Left forelimb (tissue), 1 donor: ENCODE measurements around the gene ZC3H8.
"Not testable (repeated sequence)": the region's sequence is repeated elsewhere in the genome, so short reads cannot be mapped to it uniquely, and the experiment has no call there.

Experiments used
- DNase-seq: peaks from one replicate; pipeline ENCODE4 v3.0.0-alpha.2; 2018; ENCODE audit warnings: low spot score

Gene ZC3H8

DNA sequence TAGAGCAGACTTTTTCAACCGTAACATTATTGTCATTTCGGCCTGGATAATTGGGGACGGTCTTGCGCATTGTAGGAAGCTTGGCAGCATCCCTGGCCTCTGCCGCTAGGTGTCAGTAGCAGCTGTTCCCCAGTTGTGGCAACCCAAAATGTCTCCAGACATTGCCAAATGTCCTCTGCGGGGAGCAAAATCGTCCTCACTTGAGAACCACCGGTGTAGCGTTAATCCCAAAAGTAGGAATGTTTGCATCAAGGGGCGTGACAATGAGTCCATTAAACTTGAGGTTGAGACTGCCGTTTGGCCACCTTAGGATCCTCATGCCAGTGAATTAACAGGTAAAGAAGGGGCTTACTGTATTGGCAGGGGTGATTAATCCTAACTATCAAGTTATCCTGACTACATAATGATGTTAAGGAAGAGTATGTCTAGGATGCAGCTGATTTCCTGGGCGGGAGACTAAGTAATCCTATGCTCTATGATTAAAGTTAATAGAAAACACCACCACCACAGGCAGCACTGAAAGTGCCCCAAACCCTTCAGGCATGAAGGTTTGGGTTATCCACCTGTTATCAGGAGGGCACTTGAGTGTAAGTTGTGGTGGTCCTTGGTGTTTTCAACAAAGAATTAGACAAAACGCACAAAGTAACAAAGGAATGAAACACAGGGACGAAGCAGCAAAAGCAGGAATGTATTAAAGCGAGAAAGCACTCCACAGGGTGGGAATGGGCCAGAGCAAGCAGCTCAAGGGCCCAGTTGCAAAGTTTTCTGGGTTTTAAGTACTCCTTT lies 4.9 kb upstream of the ZC3H8 start:
- DNase-seq, result peak; percentile 84

DNA sequence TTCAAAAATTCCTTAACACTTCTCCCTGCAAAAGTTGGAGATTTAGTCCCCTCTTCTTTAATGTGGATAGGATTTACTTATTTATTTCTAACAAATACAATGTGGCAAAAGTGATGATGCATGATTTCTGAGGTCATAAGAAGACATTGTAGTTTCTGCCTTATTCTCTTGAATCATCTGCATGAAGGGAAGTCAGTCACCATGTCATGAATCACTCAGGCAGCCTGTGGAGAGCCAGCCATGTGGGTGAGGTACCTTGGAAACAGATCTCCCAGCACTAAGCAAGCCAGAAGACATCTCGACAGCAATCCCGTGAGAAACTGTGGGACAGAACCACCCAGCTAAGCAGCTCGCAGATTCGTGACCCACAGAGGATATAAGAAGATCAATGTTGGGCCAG lies 2.7 kb upstream of the ZC3H8 start:
- DNase-seq, result no peak

DNA sequence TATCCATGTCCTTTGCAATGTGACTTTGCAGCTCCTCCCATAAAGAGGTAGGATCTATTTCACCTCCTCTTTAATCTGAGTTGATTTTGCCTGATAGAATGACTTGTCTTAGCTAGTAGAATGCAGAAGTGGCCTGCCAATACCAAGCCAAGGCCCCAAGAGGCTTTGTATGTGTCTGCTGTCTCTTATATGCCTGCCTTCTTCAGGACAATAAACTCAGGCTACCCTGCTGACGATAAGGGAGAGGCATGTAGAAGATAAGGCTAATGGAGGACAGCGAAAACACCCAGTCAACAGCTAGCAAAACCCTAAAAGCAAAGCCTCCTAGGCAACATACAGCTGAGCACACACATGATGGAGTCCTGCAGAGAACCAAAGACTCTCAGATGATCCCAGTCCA lies 1.8 kb upstream of the ZC3H8 start:
- no peak for DNase-seq

GRCh38 chr2:112255875-112256274 lies 1.0 kb upstream of the ZC3H8 start:
- DNase-seq, result no peak

GRCh38 chr2:112253261-112253815 lies 1.5 kb downstream of the ZC3H8 start:
- DNase-seq, result no peak

- DNase-seq, result no peak
Measured at GRCh38 chr2:112251271-112251670, 3.6 kb downstream of the ZC3H8 start.

- no peak for DNase-seq
Measured at GRCh38 chr2:112244854-112245253, 10.0 kb downstream of the ZC3H8 start.

DNA sequence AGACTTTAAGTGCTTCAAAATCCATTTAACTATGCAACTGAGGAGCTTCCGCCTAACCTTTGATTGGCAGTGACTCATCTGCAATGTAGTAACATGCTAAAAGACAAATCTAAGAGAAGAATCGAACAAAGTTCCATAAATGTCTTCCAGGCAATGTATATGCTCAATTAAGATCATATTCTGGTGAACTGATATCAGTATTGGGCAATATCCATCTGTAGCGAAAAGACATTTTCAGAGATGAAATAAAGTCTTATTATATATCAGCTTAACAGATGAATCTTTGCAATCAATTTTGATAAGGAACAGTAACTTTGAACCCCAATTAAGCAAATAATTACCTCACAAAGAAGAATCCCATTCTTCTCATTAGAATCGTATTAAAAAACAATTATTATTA lies 11.6 kb downstream of the ZC3H8 start:
- no peak for DNase-seq

DNA sequence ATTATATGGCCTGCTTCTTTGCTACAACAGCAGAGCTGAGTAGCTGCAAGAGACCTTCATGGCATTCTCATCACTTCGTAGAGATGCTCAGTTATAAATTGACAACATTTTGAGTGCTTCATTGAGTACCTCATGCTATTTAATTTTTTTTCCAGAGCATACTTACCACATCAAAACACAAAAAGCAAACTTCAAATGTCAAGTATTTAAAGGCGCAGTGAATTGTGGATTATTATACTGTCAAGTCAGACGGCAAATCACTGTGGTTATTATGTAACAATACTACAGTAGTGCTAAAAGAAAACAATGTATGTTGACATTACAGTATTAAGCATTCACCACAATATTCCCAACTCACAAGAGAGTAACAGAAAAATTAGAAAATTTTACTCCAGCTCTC lies 12.5 kb downstream of the ZC3H8 start:
- no peak for DNase-seq

DNA sequence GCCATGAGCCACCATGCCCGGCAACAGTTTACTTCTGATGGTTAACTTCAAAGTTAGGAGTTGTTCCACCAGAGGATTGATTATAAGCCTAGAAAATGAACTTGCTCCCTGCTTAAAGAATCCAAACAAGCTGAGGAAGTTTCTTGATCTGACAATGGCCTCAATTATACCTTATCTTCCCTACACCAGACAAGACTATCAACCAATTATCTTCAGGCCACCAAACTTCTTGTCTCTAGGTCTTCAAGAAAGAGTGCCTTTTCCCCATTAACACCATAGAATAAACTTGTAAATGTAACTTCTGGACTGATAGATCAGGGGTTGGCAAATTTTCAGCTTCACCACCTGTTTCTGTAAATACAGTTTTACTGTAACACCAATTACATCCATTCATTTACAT lies 15.0 kb downstream of the ZC3H8 start:
- DNase-seq, result no peak

GRCh38 chr2:112230371-112230770 lies 24.5 kb downstream of the ZC3H8 start:
- no peak for DNase-seq

- DNase-seq, result no peak
Measured at GRCh38 chr2:112229348-112229747, 25.5 kb downstream of the ZC3H8 start.

- no peak for DNase-seq
Measured at GRCh38 chr2:112220831-112221230, 34.0 kb downstream of the ZC3H8 start.

DNA sequence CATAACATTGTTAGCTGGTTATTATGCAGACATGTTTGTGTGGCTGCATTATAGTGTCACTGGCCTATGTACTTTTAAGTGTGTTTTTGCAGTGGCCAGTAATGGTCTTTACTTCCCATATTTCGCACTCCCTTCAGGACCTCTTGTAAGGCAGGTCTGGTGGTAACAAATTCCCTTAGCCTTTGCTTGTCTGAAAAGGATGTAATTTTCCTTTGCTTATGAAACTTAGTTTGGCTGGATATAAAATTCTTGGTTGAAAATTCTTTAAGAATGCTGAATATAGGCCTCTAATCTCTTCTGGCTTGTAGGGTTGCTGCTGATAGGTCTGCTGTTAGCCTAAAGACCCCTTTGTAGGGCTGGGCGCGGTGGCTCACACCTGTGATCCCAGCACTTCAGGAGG lies 34.7 kb downstream of the ZC3H8 start:
- DNase-seq, result no peak

- DNase-seq, result no peak
Measured at GRCh38 chr2:112217854-112218253, 37.0 kb downstream of the ZC3H8 start.

- DNase-seq, result no peak
Measured at GRCh38 chr2:112216167-112216566, 38.7 kb downstream of the ZC3H8 start.

DNA sequence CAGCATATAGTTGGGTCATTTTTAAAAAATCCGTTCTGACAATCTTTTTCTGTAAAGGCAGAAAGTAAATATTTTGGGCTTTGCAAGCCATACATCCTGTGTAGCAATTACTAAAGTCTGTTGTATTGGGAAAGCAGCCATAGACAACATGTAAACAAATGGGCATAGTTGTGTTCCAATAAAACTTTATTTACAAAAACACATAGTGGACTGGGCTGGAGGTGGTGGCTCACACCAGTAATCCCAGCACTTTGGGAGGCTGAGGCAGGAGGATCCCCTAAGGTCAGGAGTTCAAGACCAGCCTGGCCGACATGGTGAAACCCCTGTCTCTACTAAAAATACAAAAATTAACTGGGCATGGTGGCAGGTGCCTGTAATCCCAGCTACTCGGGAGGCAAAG lies 46.9 kb downstream of the ZC3H8 start:
- not testable (repeated sequence) for DNase-seq

DNA sequence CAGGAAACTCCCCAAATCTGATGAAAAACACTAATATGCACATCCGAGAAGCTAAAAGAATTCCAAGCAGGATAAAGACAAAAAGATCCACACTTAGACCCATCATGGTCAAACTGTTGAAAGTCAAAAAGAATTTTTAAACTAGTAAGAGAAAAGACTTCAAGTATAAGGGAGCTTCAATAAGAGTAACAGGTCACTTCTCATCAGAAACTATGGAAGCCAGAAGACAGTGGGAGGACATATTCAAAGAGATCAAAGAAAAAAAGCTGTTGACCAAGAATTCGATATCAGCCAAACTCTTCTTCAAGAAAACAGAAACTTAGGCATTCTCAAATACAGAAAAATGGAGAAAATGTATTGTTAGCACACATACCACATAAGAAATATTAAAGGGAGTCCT lies 50.4 kb downstream of the ZC3H8 start:
- DNase-seq, result no peak

GRCh38 chr2:112201696-112202430 lies 53.0 kb downstream of the ZC3H8 start:
- DNase-seq, result no peak

- no peak for DNase-seq
Measured at GRCh38 chr2:112199188-112199587, 55.7 kb downstream of the ZC3H8 start.

GRCh38 chr2:112198780-112199179 lies 56.1 kb downstream of the ZC3H8 start:
- DNase-seq, result no peak

GRCh38 chr2:112197868-112198267 lies 57.0 kb downstream of the ZC3H8 start:
- no peak for DNase-seq

DNA sequence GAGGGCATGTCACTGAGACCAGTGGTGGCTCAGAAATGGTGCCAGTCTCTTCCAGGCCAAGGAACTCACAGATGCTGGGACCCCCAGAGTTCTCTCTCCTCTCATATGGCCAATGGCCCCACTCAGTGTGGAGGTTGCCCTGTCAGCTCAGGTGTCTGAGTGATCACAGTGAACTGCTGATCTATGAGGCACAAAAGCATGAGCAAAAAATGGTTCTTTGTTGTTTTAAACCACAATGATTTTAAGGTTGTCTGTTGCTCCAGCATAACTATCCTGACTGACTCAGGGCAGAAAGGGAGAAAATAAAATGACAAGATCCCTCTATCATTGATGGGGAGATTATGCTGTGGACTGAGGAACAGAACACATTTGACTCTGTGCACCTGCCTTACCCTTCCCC lies 58.9 kb downstream of the ZC3H8 start:
- DNase-seq, result no peak
